WI38 (cell line): ENCODE results near the gene VRK1.
"Not testable (repeated sequence)": the region's sequence is repeated elsewhere in the genome, so short reads cannot be mapped to it uniquely, and the experiment has no call there.

Source experiments
- H3K4me3 ChIP-seq: 2 replicates; pipeline ENCODE4 v1.5.1; 2011; ENCODE audit warnings: low read depth, mild to moderate bottlenecking, control low read depth, low read length
- TF ChIP-seq, protein P1 (sequence below): IDR thresholded peaks from 2 replicates; pipeline ENCODE4 v1.5.1; 2012; ENCODE audit warnings: low read depth, mild to moderate bottlenecking, control low read depth, low read length

VRK1 gene

DNA sequence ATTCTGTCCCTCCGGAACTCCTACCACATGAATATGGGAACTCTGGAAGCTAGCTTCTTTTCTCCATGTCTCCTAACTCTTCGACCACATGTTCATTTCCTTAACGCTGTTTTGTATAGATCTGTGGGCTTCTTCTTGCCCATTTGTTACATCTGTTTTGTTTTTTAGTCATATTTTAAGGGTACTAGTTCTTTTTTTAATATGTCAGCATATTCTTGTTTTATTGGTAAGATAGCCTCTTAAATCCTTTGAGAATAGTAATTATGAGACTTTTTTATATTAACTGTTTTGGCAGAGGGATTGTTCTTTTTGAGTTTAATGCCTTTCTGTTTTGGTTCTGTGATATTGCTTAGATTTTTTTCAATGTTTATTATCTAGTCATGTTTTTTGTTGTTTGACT, 70.5 kb downstream of the VRK1 start:
- TF ChIP-seq, protein P1, sequence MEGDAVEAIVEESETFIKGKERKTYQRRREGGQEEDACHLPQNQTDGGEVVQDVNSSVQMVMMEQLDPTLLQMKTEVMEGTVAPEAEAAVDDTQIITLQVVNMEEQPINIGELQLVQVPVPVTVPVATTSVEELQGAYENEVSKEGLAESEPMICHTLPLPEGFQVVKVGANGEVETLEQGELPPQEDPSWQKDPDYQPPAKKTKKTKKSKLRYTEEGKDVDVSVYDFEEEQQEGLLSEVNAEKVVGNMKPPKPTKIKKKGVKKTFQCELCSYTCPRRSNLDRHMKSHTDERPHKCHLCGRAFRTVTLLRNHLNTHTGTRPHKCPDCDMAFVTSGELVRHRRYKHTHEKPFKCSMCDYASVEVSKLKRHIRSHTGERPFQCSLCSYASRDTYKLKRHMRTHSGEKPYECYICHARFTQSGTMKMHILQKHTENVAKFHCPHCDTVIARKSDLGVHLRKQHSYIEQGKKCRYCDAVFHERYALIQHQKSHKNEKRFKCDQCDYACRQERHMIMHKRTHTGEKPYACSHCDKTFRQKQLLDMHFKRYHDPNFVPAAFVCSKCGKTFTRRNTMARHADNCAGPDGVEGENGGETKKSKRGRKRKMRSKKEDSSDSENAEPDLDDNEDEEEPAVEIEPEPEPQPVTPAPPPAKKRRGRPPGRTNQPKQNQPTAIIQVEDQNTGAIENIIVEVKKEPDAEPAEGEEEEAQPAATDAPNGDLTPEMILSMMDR = no peak
- no peak overlapping the region for H3K4me3 ChIP-seq

- TF ChIP-seq, protein P1 = no peak
- no peak overlapping the region for H3K4me3 ChIP-seq
Measured at GRCh38 chr14:96874127-96874526, 76.9 kb downstream of the VRK1 start.

DNA sequence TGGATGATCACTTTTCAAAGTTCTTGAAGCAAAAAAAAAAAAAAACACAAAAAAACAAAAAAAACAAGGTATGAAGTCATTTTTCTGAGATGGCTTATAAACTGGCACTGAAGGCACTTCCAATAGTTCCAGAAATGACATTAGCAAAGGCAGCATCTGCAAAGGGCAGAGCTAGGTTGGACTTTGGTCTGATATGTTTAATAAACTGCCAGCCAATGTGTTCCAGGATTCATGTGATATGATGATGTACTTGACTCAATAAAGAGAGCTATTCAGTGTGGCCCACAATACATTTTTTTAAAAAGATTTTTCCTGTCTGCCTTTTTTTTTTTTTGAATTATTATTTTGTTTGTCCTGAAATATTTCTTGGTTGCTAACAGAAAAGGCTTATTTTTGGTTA, 79.6 kb downstream of the VRK1 start:
- TF ChIP-seq, protein P1 = no peak
- no peak overlapping the region for H3K4me3 ChIP-seq

DNA sequence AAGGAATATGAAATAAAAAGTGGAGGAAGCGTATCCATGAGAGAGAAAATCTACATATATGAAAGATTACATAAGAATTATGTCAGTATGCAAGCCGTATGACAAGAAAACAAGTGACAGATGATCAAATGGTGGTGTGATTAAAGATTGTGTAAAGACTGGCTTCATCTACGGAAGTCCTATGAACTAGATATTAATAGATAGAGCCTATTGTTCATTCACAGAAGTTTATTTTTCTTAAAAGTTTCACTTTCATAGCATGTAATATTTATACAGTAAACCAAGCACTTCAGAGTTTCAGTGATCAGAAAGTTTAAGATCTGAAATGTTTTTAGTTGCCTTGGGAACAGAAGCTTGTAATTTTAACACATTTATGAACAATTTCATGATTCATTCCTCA, 84.5 kb downstream of the VRK1 start:
- TF ChIP-seq, protein P1 = no peak
- H3K4me3 ChIP-seq = no peak overlapping the region

DNA sequence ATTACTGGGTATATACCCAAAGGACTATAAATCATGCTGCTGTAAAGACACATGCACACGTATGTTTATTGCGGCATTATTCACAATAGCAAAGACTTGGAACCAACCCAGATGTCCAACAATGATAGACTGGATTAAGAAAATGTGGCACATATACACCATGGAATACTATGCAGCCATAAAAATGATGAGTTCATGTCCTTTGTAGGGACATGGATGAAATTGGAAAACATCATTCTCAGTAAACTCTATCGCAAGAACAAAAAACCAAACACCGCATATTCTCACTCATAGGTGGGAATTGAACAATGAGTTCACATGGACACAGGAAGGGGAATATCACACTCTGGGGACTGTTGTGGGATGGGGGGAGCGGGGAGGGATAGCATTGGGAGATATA, 86.8 kb downstream of the VRK1 start:
- not testable (repeated sequence) for H3K4me3 ChIP-seq

- H3K4me3 ChIP-seq = no peak overlapping the region
- TF ChIP-seq, protein P1 = no peak
Measured at GRCh38 chr14:96888158-96888557, 91.0 kb downstream of the VRK1 start.

- H3K4me3 ChIP-seq = no peak overlapping the region
- TF ChIP-seq, protein P1 = no peak
Measured at GRCh38 chr14:96888593-96888992, 91.4 kb downstream of the VRK1 start.

DNA sequence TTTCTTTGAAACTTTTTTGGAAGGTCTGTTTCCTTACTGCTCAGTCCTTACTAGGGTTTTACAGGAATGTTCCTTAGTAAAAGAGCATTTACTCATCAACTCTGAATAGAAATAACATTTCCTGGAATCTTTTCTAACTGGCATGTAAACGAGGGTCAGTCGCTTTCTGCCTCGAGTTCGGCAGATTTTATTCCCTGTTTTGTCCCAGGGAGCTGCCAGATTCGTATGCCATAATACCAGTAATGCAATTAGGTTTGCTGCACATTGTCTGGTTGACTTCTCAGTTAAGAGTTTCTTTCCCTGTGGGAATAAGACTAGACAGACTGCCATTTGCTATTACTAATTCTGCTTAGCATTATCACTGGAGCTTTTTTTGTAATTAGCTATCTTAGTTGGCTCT, 91.9 kb downstream of the VRK1 start:
- TF ChIP-seq, protein P1 = no peak
- no peak overlapping the region for H3K4me3 ChIP-seq
